22Rv1 (cell line): Measurements from ENCODE around the gene EPHA6.

ENCODE experiments used
- ZFX ChIP-seq: fragments of 450-650 bp; IDR thresholded peaks from 2 replicates; pipeline ENCODE4 v1.6.1; 2017; ENCODE audit warnings: antibody characterized with exemption, borderline replicate concordance
- TF ChIP-seq, protein P1 (sequence below): fragments of 450-650 bp; IDR thresholded peaks from 2 replicates; pipeline ENCODE4 v1.5.1; 2017; ENCODE audit warnings: mild to moderate bottlenecking

DNA sequence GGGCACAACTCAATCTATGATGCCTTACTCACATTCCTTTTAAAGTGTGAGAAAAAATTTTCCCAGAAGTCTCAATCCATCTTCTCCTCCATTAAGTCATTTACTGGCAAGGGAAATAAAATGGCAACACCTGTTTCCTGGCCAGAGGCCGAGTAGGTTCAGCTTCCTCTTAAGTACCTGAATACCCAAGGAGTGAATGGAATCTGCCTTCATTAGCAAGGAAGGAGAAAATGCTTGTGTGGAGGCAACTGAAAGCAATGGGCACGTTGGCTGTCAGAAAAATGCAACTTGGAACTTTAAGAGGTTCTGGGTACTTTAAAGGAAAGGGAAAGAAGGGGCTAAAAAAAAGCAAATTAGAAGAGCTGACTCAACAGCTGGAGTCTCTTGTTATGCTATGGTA lies 526.5 kb downstream of the EPHA6 start:
- TF ChIP-seq, protein P1, sequence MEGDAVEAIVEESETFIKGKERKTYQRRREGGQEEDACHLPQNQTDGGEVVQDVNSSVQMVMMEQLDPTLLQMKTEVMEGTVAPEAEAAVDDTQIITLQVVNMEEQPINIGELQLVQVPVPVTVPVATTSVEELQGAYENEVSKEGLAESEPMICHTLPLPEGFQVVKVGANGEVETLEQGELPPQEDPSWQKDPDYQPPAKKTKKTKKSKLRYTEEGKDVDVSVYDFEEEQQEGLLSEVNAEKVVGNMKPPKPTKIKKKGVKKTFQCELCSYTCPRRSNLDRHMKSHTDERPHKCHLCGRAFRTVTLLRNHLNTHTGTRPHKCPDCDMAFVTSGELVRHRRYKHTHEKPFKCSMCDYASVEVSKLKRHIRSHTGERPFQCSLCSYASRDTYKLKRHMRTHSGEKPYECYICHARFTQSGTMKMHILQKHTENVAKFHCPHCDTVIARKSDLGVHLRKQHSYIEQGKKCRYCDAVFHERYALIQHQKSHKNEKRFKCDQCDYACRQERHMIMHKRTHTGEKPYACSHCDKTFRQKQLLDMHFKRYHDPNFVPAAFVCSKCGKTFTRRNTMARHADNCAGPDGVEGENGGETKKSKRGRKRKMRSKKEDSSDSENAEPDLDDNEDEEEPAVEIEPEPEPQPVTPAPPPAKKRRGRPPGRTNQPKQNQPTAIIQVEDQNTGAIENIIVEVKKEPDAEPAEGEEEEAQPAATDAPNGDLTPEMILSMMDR = no peak
- no peak for TF ChIP-seq ZFX
